Endothelial cell of umbilical vein (primary cell): Measurements from ENCODE around the gene NCBP1.
"Not testable (repeated sequence)": the region's sequence is repeated elsewhere in the genome, so short reads cannot be mapped to it uniquely, and the experiment has no call there.

Experiments
- CTCF ChIP-seq, 2 donors: IDR thresholded peaks; 1 replicate in 1 of 2; 2 replicates in 1 of 2; pipeline ENCODE4 v1.5.1; 2011; ENCODE audit warnings: low read length in 2 of 2, mild to moderate bottlenecking in 2 of 2, moderate library complexity in 2 of 2, control low read depth in 1 of 2, inconsistent platforms in 1 of 2, low read depth in 1 of 2; ENCODE audit not compliant: insufficient read depth in 1 of 2; ENCODE audit errors: extremely low read depth in 1 of 2
- FOS ChIP-seq: IDR thresholded peaks from 2 replicates; pipeline ENCODE4 v1.6.1; 2011; ENCODE audit warnings: mild to moderate bottlenecking, low read length, moderate library complexity, borderline replicate concordance; ENCODE audit not compliant: insufficient read depth
- POLR2AphosphoS5 ChIP-seq: IDR thresholded peaks from 2 replicates; pipeline ENCODE4 v1.6.1; 2012; ENCODE audit warnings: low read depth, mild to moderate bottlenecking, control low read depth, low read length, moderate library complexity; ENCODE audit not compliant: insufficient read depth

- not testable (repeated sequence) for TF ChIP-seq CTCF (IDR thresholded peaks at IDR 0.05; ENCODE audit: extremely low read depth in 1 of 2, insufficient read depth in 1 of 2, low read depth in 1 of 2, low read length in 2 of 2); POLR2AphosphoS5; FOS
Measured at GRCh38 chr9:97699281-97699680, 65.7 kb downstream of the NCBP1 start.
